Ovary (tissue), 10 donors: Measurements from ENCODE around the gene KRTAP9-2. TPM values are rescaled to one million over a fixed set of nuclear protein-coding genes. Genes with fewer than 3 reads are reported as not detected.
"Not testable (repeated sequence)": the region's sequence is repeated elsewhere in the genome, so short reads cannot be mapped to it uniquely, and the experiment has no call there.

ENCODE experiments used
- DNase-seq, 5 donors: peaks; one replicate each; pipeline ENCODE4 v3.0.0-alpha.2; 2019 to 2020
- H3K27ac ChIP-seq, 2 donors: fragments of 200-600 bp; one replicate each; pipeline versions ENCODE4 v1.5.1 to v1.8.0; 2019 to 2022
- H3K27me3 ChIP-seq: fragments of 200-600 bp; one replicate; pipeline ENCODE4 v1.8.0; 2022
- H3K36me3 ChIP-seq: fragments of 200-600 bp; sonication (generic); one replicate; pipeline ENCODE4 v1.5.1; 2019
- H3K4me1 ChIP-seq: one replicate; pipeline ENCODE4 v1.8.1; 2013; ENCODE audit warnings: mild to moderate bottlenecking, moderate library complexity; ENCODE audit not compliant: insufficient read depth
- H3K4me3 ChIP-seq: fragments of 200-600 bp; sonication (generic); one replicate; pipeline ENCODE4 v1.5.1; 2017
- H3K9me3 ChIP-seq, 2 donors: fragments of 200-600 bp in 1 of 2; sonication (generic) in 1 of 2; one replicate each; pipeline versions ENCODE4 v1.5.1 to v1.8.1; 2013 to 2019; ENCODE audit warnings: mild to moderate bottlenecking in 1 of 2, moderate library complexity in 1 of 2
- CTCF ChIP-seq, 3 donors: fragments of 450-650 bp in 2 of 3; fragments of 200-600 bp in 1 of 3; IDR thresholded peaks; one replicate each; pipeline versions ENCODE4 v1.5.1 to v1.8.0; 2016 to 2022; ENCODE audit warnings: antibody characterized with exemption in 3 of 3, mild to moderate bottlenecking in 1 of 3
- EP300 ChIP-seq: sonication (generic); formaldehyde crosslinking; IDR thresholded peaks from one replicate; pipeline ENCODE4 v1.6.1; 2017; ENCODE audit warnings: antibody characterized with exemption
- POLR2A ChIP-seq: fragments of 450-650 bp; IDR thresholded peaks from one replicate; pipeline ENCODE4 v1.6.1; 2017; ENCODE audit warnings: antibody characterized with exemption, mild to moderate bottlenecking, moderate library complexity
- WGBS, 3 donors: extraction: QIAGEN DNeasy Blood & Tissue Kit in 1 of 3; methylation state at CpG; one replicate each; pipeline versions ENCODE4 v1.1.5 to v1.1.7; 2013 to 2017; 5-methylcytosine and 5-hydroxymethylcytosine counted together
- intact Hi-C, 4 donors: fragments of 100-400 bp; cut with DNase I; formaldehyde crosslinking; loops; one replicate each; pipeline versions ENCODE4 v1.11.0 to v1.15.1; 2022 to 2023
- long read RNA-seq, 3 donors: library from polyadenylated mRNA in 2 of 3; unstranded in 2 of 3; transcript quantifications; one replicate each; pipeline ENCODE4 v2.0.0 and lab custom pipeline, GENCODE V29; 2021 to 2026
- polyA plus RNA-seq, 2 donors: library from polyadenylated mRNA; stranded (reverse); fragments of 200-250 nt in 1 of 2; fragments of 350-450 nt in 1 of 2; fragmentation: Illumina TruSeq in 1 of 2; extraction: RNeasy Lipid Tissue Mini Kit (QIAGEN cat#74804) in 1 of 2; gene quantifications; one replicate each; pipeline ENCODE4 v1.2.3, GENCODE V29; 2013 to 2014
- total RNA-seq, 7 donors: library from RNA; depleted of rRNA in 2 of 7; stranded (reverse); fragments of >200 nt in 2 of 7; fragmentation: NEBNext Ultra II Directional in 3 of 7; extraction: Animal tissue kit (Norgen Biotek cat#: 25700) in 3 of 7; gene quantifications; one replicate each; pipeline versions ENCODE4 v1.1.0 to v1.2.4, GENCODE V29; 2016 to 2023
- donor health status: DM: no; HTN: no; CAD: no; lungs with moderate emphysema.
- donor health status: DM: no; HTN: no; CAD: no.
- donor health status: Bipolar disorder and iron deficiency.
- donor health status: DM: yes; HTN: yes; CAD: no.
- donor health status: DM: no; HTN: no; CAD: no.
- donor health status: DM: yes; HTN: yes; CAD: no.

KRTAP9-2 gene, protein sequence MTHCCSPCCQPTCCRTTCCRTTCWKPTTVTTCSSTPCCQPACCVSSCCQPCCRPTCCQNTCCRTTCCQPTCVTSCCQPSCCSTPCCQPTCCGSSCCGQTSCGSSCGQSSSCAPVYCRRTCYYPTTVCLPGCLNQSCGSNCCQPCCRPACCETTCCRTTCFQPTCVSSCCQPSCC
- total RNA-seq (not detected), polyA plus RNA-seq (not detected)
- long read RNA-seq, donor 1 = 0 reads
- long read RNA-seq, donor 2 = 0 reads
- long read RNA-seq, donor 3 = 0 reads

DNA sequence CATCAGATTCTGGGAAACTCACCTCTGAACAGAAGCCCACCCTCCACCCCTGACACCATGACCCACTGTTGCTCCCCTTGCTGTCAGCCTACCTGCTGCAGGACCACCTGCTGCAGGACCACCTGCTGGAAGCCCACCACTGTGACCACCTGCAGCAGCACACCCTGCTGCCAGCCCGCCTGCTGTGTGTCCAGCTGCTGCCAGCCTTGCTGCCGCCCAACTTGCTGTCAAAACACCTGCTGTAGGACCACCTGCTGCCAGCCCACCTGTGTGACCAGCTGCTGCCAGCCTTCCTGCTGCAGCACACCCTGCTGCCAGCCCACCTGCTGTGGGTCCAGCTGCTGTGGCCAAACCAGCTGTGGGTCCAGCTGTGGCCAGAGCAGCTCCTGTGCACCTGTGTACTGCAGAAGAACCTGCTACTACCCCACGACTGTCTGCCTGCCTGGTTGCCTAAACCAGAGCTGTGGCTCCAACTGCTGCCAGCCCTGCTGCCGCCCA lies at the start of gene KRTAP9-2:
KRTAP9-2 (plus strand) TSS at position 51 of the 498 bp plus-strand sequence; CDS start at position 58, 7 bp downstream.
- DNase-seq, H3K27ac ChIP-seq, H3K9me3 ChIP-seq, H3K4me3 ChIP-seq, H3K4me1 ChIP-seq, H3K27me3 ChIP-seq, intact Hi-C loops, H3K36me3 ChIP-seq: not testable (repeated sequence)
- WGBS, 3 donors = 71 to 77% methylated on average over 3 of the region's 4 CpGs; no CpG with 5 or more reads in 1 of the 3 donors

DNA sequence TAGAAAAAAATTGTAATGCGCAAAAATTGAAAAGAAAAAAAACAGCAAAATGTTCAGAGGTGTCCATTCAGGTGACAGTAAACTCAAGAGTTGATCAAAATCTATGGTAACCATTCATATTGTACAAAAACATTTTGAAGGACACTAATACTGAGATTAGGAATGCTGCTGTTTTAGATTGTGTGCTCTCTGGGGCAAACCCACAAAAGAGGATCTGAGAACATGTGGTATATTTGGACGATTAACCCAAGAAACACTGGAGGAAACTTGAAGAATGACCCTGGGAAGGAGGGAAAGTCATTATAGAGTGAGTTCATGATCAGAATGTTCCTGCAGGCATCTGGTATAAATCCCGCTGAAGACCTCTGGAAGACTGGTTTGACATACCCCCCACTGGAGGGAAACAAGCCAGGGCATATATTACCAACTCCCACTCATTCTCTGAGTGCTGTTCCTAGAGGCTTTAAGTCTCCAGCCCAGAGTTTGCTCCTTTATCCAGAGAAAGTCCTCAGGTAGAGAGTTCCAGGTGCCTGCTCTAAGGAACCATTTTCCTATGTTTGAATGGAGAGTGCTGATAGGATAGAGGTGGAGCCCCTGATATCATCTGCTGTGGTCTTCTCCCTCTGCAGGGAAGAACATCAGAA lies 49.6 kb upstream of the KRTAP9-2 start:
- no peaks in the 10 kb centered on the region for H3K36me3 ChIP-seq
- no peak overlapping the region for H3K27ac ChIP-seq
- H3K4me3 ChIP-seq = no peak overlapping the region
- no peaks in the 10 kb centered on the region for H3K4me1 ChIP-seq
- no peaks in the 10 kb centered on the region for H3K9me3 ChIP-seq
- TF ChIP-seq POLR2A (no peak), CTCF (IDR thresholded peaks at IDR 0.05) (no peak), EP300 (no peak)
- no peaks in the 10 kb centered on the region for H3K27me3 ChIP-seq
- DNase-seq = no peak
- WGBS, 3 donors = 54 to 58% (median 55%) methylated on average over 3 of the region's 3 CpGs
- intact Hi-C loops = no loop called here

DNA sequence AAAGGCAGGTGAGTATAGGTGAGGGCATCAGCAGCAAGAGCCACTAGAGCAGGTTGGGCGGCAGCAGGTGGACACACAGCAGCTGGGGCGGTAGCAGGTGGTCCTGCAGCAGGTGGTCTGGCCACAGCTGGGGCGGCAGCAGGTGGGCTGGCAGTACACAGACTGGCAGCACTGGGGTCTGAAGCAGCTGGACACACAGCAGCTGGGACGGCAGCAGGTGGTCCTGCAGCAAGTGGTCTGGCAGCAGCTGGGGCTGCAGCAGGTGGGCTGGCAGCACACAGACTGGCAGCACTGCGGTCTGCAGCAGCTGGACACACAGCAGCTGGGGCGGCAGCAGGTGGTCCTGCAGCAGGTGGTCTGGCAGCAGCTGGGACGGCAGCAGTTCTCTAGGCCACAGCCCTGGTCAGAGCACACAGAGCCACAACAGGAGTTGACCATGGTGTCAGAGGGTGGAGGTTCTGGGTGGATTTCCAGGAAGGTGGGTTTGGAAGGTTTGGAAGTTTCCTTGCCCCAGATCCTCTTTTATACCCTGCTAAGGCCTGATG lies 48.6 kb upstream of the KRTAP9-2 start, which contains the start of gene KRTAP4-2:
KRTAP4-2 (minus strand) TSS at position 495 of the 545 bp plus-strand sequence; CDS start at position 438, 57 bp downstream.
- intact Hi-C loops = no loop called here
- WGBS, 3 donors = 83 to 88% (median 84%) methylated on average over 7 of the region's 7 CpGs

DNA sequence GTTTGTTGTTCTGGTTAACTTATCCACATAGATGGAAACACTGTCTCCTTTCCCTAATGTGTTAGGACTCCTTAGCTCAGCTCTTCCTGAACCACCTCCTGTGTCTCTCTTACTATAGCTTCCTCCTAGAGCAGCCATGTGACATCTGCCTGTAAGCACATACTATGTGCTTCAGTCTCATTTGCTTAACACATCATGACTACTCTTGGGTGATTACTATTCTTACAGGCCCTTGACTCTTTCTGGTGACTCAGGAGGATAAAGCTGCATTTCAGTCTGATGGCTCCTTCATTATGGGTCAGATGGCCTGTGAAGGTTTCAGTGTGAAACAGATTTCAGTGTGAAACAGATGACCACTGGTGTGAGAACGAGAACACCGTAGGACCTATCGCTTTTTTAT lies 48.1 kb upstream of the KRTAP9-2 start:
- no peak for TF ChIP-seq CTCF (IDR thresholded peaks at IDR 0.05)
- no peak for TF ChIP-seq EP300
- TF ChIP-seq POLR2A = no peak
- 95 to 97% (median 97%) methylated on average over 3 of the region's 3 CpGs for WGBS, 3 donors
- no peak overlapping the region for H3K27ac ChIP-seq
- H3K36me3 ChIP-seq = no peaks in the 10 kb centered on the region
- no peaks in the 10 kb centered on the region for H3K4me1 ChIP-seq
- H3K27me3 ChIP-seq = no peaks in the 10 kb centered on the region
- no peak for DNase-seq
- no peak overlapping the region for H3K4me3 ChIP-seq
- H3K9me3 ChIP-seq = no peaks in the 10 kb centered on the region
- intact Hi-C loops = no loop called here

More for the DNA sequence above, 48.6 kb upstream of the KRTAP9-2 start, which contains the start of gene KRTAP4-2:
- no peaks in the 10 kb centered on the region for H3K9me3 ChIP-seq
- no peak within 1 kb of the TSS for H3K27ac ChIP-seq
- H3K4me3 ChIP-seq = no peak within 1 kb of the TSS
- TF ChIP-seq CTCF (IDR thresholded peaks at IDR 0.05) (no peak), POLR2A (no peak), EP300 (no peak)
- no peaks in the 10 kb centered on the region for H3K27me3 ChIP-seq
- H3K36me3 ChIP-seq = no peaks in the 10 kb centered on the region
- DNase-seq = no peak
- H3K4me1 ChIP-seq = no peaks in the 10 kb centered on the region
